Natural killer cell (primary cell): Measurements from ENCODE around the gene TTLL12. TPM values are rescaled to one million over a fixed set of nuclear protein-coding genes. Genes with fewer than 3 reads are reported as not detected.

Experiments
- ATAC-seq, 3 donors: fragments of 150-1000 bp in 2 of 3; fragments of 200-7000 bp in 1 of 3; cut with Tn5 transposase; 1 replicate in 1 of 3; 2 replicates in 2 of 3; pipeline ENCODE4 v1.10.0; 2021; ENCODE audit warnings: mild to moderate bottlenecking in 2 of 3, moderate library complexity in 2 of 3
- DNase-seq, 2 donors: peaks; one replicate each; pipeline versions ENCODE4 v3.0.0 to v3.0.0-alpha.2; 2013 to 2021; ENCODE audit warnings: mixed read lengths in 1 of 2
- H3K27ac ChIP-seq: one replicate; pipeline ENCODE4 v1.5.1; 2013; ENCODE audit warnings: mild to moderate bottlenecking, low read length
- H3K27me3 ChIP-seq: one replicate; pipeline ENCODE4 v1.6.1; 2013; ENCODE audit warnings: low read length; ENCODE audit not compliant: control insufficient read depth, insufficient read depth
- H3K36me3 ChIP-seq: one replicate; pipeline ENCODE4 v1.6.1; 2013; ENCODE audit warnings: low read length; ENCODE audit not compliant: control insufficient read depth, insufficient read depth
- H3K4me1 ChIP-seq: one replicate; pipeline ENCODE4 v1.6.1; 2013; ENCODE audit warnings: low read length; ENCODE audit not compliant: control insufficient read depth, insufficient read depth
- H3K4me3 ChIP-seq: one replicate; pipeline ENCODE4 v1.5.1; 2013; ENCODE audit warnings: low read length
- H3K9me3 ChIP-seq: one replicate; pipeline ENCODE4 v1.6.1; 2013; ENCODE audit warnings: low read length; ENCODE audit not compliant: control insufficient read depth, insufficient read depth
- H3K27ac Mint-ChIP-seq, 2 donors: one replicate each; pipeline ENCODE4 v1.8.0; 2022; ENCODE audit warnings: mild to moderate bottlenecking in 2 of 2, mixed read lengths in 2 of 2, moderate library complexity in 1 of 2
- H3K27me3 Mint-ChIP-seq, 2 donors: one replicate each; pipeline ENCODE4 v1.8.0; 2022; ENCODE audit warnings: low read depth in 2 of 2, mixed read lengths in 2 of 2
- H3K36me3 Mint-ChIP-seq: one replicate; pipeline ENCODE4 v1.8.0; 2022; ENCODE audit warnings: mixed read lengths
- H3K4me1 Mint-ChIP-seq, 2 donors: one replicate each; pipeline ENCODE4 v1.8.0; 2022; ENCODE audit warnings: mixed read lengths in 2 of 2
- H3K4me3 Mint-ChIP-seq: one replicate; pipeline ENCODE4 v1.8.0; 2022; ENCODE audit warnings: mild to moderate bottlenecking, moderate library complexity, mixed read lengths
- H3K9me3 Mint-ChIP-seq, 2 donors: one replicate each; pipeline ENCODE4 v1.8.0; 2022; ENCODE audit warnings: mixed read lengths in 2 of 2
- WGBS: methylation state at CpG from one replicate; pipeline ENCODE4 v1.1.7; 2013; ENCODE audit warnings: missing lambda C conversion rate; ENCODE audit not compliant: insufficient coverage; 5-methylcytosine and 5-hydroxymethylcytosine counted together
- intact Hi-C: fragments of 100-400 bp; cut with micrococcal nuclease; formaldehyde crosslinking; loops from one replicate; pipeline ENCODE4 v1.14.2; 2022
- total RNA-seq, 4 donors: library from RNA; stranded (reverse); fragments of 120-200 nt in 1 of 4; gene quantifications; one replicate each; pipeline versions ENCODE4 v1.2.3 to v1.2.4, GENCODE V29; 2013 to 2022
- TF ChIP-seq, protein P1 (sequence below): fragments of 200-600 bp; IDR thresholded peaks from one replicate; pipeline ENCODE4 v1.8.0; 2022; ENCODE audit warnings: antibody characterized with exemption

The TTLL12 gene
- total RNA-seq, 3 donors from 2014 or later (not counting 1 experiment from before 2014, with no cell fraction given) = 9.3 to 15.5 (median 13.7) TPM

DNA sequence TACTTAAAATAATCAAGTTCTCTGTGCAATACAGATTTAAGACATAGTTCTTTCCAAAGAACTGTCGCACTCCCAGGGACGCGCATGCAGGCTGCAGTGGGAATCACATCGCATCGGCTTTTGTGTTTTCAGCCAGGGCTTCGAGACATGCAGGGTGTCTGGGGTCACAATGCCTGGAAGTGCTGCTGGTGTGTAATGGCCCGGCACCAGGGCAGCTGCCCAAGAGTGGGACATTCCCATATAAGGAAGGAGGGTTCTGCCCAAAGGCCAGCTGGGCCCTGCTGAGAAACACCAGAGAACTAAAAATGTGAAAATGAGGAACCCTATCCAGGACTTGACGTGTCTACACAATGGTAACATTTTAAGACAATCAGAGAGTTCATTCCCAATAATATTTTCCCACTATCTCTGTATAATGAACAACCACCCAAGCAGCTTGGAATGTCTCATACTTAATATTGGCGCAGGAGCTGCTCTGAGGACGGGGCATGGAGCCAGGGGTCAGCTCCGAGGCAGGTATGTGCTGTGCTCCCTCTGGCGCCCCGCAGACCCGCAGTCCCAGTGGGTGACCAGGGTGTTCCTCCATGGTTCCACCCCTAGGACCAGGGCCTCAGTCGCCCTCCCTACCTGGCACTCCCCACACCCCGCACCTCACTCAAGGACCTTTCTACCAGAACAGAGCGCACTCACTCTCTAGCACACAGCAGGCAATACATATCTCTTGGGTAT is 55.0 kb downstream of the TTLL12 start:
- H3K27ac ChIP-seq = no peak overlapping the region
- H3K36me3 Mint-ChIP-seq = no peaks in the 10 kb centered on the region
- ATAC-seq = no peak
- no peak for DNase-seq
- H3K27me3 Mint-ChIP-seq = no peaks in the 10 kb centered on the region
- H3K27ac Mint-ChIP-seq = no peak overlapping the region
- no peaks in the 10 kb centered on the region for H3K9me3 Mint-ChIP-seq
- WGBS = 96% methylated on average over 17 of the region's 17 CpGs
- H3K27me3 ChIP-seq = peaks cover 2% of the 10 kb centered on the region
- H3K36me3 ChIP-seq = peaks cover 15% of the 10 kb centered on the region
- no peak overlapping the region for H3K4me3 Mint-ChIP-seq
- peaks cover 0 to 12% of the 10 kb centered on the region in 2 donors for H3K4me1 Mint-ChIP-seq
- intact Hi-C loops = no loop called here
- TF ChIP-seq, protein P1, sequence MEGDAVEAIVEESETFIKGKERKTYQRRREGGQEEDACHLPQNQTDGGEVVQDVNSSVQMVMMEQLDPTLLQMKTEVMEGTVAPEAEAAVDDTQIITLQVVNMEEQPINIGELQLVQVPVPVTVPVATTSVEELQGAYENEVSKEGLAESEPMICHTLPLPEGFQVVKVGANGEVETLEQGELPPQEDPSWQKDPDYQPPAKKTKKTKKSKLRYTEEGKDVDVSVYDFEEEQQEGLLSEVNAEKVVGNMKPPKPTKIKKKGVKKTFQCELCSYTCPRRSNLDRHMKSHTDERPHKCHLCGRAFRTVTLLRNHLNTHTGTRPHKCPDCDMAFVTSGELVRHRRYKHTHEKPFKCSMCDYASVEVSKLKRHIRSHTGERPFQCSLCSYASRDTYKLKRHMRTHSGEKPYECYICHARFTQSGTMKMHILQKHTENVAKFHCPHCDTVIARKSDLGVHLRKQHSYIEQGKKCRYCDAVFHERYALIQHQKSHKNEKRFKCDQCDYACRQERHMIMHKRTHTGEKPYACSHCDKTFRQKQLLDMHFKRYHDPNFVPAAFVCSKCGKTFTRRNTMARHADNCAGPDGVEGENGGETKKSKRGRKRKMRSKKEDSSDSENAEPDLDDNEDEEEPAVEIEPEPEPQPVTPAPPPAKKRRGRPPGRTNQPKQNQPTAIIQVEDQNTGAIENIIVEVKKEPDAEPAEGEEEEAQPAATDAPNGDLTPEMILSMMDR = no peak
- H3K4me1 ChIP-seq = peaks cover 20% of the 10 kb centered on the region
- no peaks in the 10 kb centered on the region for H3K9me3 ChIP-seq
- no peak overlapping the region for H3K4me3 ChIP-seq

DNA sequence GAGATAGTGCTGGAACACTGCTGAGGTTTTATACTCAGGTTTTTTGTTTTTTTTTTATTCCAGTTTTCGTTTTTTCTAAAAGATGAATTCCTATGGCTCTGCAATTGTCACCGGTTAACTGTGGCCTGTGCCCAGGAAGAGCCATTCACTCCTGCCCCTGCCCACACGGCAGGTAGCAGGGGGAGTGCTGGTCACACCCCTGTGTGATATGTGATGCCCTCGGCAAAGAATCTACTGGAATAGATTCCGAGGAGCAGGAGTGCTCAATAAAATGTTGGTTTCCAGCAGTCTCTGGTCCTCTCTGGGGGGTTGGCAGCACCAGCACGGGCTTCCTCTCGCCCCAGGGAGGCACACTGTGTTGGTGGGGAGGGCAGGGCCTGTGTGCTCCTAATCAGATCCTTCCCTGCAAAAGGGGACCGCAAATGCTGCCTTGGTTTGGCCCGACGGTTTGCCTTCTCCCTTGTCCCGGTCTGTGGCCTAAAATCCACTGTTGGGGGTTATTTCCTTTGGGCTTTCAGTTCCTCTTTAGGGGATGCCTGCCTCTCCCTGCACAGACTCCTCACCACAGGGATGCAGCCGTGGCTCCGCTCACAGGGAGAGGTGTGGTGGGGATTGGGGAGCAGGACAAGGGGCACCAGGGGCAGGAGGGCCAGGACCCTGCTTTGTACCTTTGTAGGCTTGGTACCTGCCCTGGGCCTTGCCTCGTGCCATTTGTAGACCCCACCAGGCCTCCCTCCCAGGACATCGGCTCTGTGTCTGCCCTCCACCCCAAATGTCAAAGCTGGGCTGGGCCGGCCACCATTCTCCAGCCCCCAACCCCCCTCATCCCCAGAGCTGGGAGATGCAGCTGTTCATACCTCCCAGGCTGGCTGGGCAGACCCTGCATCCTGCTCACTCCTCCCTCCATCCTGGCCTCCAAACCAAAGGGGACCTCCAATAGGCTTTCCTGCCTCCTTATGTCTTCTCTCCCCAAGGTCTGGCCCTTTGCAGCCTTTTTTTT is 57.2 kb downstream of the TTLL12 start:
- ATAC-seq = no peak
- TF ChIP-seq, protein P1 = no peak

DNA sequence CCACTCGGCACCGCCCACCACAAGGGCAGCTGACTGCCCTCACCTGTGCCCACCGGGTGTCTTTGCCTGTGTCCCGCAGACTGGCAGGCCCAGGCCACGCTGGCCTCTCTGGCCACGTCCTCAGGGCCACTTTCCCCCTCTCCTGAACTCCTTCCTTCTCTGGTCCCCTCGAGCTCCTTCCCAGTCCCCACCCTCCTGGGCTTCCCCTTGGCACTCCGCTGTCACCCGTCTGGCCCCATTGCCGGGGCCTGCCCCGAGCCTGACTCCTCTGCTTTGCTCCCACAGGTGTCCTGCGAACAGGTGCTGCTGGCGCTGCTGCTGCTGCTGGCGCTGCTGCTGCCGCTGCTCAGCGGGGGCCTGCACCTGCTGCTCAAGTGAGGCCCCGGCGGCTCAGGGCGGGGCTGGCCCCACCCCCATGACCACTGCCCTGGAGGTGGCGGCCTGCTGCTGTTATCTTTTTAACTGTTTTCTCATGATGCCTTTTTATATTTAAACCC is 58.0 kb downstream of the TTLL12 start:
- Mint-ChIP-seq H3K27ac (no peak overlapping the region), H3K4me3 (no peak overlapping the region), H3K27me3 (no peaks in the 10 kb centered on the region), H3K4me1 (peaks cover 0 to 12% of the 10 kb centered on the region in 2 donors), H3K36me3 (no peaks in the 10 kb centered on the region), H3K9me3 (no peaks in the 10 kb centered on the region)
- Histone ChIP-seq H3K4me1 (peaks cover 20% of the 10 kb centered on the region), H3K27ac (no peak overlapping the region), H3K27me3 (peaks cover 2% of the 10 kb centered on the region), H3K9me3 (no peaks in the 10 kb centered on the region), H3K36me3 (peaks cover 7% of the 10 kb centered on the region), H3K4me3 (no peak overlapping the region)
- ATAC-seq (no peak), DNase-seq (no peak)
- TF ChIP-seq, protein P1 = no peak
- 44% methylated on average over 20 of the region's 20 CpGs for WGBS
- intact Hi-C loops = no loop called here

More for the DNA sequence above, 57.2 kb downstream of the TTLL12 start:
- Histone ChIP-seq H3K27me3 (peaks cover 2% of the 10 kb centered on the region), H3K4me3 (no peak overlapping the region), H3K36me3 (peaks cover 7% of the 10 kb centered on the region), H3K9me3 (no peaks in the 10 kb centered on the region), H3K27ac (no peak overlapping the region), H3K4me1 (peaks cover 20% of the 10 kb centered on the region)
- Mint-ChIP-seq H3K27me3 (no peaks in the 10 kb centered on the region), H3K27ac (no peak overlapping the region), H3K4me1 (peaks cover 0 to 12% of the 10 kb centered on the region in 2 donors), H3K9me3 (no peaks in the 10 kb centered on the region), H3K4me3 (no peak overlapping the region), H3K36me3 (no peaks in the 10 kb centered on the region)
- intact Hi-C loops = no loop called here
- no peak for DNase-seq
- WGBS = 55% methylated on average over 16 of the region's 16 CpGs
